C4-2B (cell line): Measurements from ENCODE around the gene SMIM43.

ENCODE experiments used
- H3K27ac ChIP-seq: fragments of 450-650 bp; 2 replicates; pipeline ENCODE4 v1.5.1; 2017
- CTCF ChIP-seq: fragments of 450-650 bp; conservative IDR thresholded peaks from 2 replicates; pipeline ENCODE4 v1.5.1; 2017; ENCODE audit warnings: mild to moderate bottlenecking
- ZFX ChIP-seq: fragments of 450-650 bp; IDR thresholded peaks from 2 replicates; pipeline ENCODE4 v1.6.1; 2017

SMIM43 gene

GRCh38 chr4:121789960-121790829 lies 25.2 kb upstream of the SMIM43 start:
- no peak for TF ChIP-seq CTCF
- no peak for TF ChIP-seq ZFX
- H3K27ac ChIP-seq: no peak overlapping the region

GRCh38 chr4:121789455-121789854 lies 24.5 kb upstream of the SMIM43 start:
- H3K27ac ChIP-seq: no peak overlapping the region
- TF ChIP-seq ZFX: no peak

- no peak overlapping the region for H3K27ac ChIP-seq
- TF ChIP-seq ZFX: no peak
Observed at GRCh38 chr4:121788896-121789295, 23.9 kb upstream of the SMIM43 start.

GRCh38 chr4:121786221-121786620 lies 21.3 kb upstream of the SMIM43 start:
- TF ChIP-seq CTCF (no peak), ZFX (no peak)
- no peak overlapping the region for H3K27ac ChIP-seq

GRCh38 chr4:121785479-121785878 lies 20.5 kb upstream of the SMIM43 start:
- no peak for TF ChIP-seq ZFX
- no peak for TF ChIP-seq CTCF
- no peak overlapping the region for H3K27ac ChIP-seq

- TF ChIP-seq CTCF: no peak
- no peak for TF ChIP-seq ZFX
- H3K27ac ChIP-seq: no peak overlapping the region
Observed at GRCh38 chr4:121784975-121785374, 20.0 kb upstream of the SMIM43 start.

- no peak overlapping the region for H3K27ac ChIP-seq
Observed at GRCh38 chr4:121784401-121784800, 19.4 kb upstream of the SMIM43 start.

GRCh38 chr4:121783210-121783609 lies 18.2 kb upstream of the SMIM43 start:
- no peak for TF ChIP-seq ZFX
- no peak for TF ChIP-seq CTCF
- H3K27ac ChIP-seq: no peak overlapping the region

More at GRCh38 chr4:121784401-121784800, 19.4 kb upstream of the SMIM43 start:
- no peak for TF ChIP-seq ZFX
- TF ChIP-seq CTCF: no peak
